Fibroblast of villous mesenchyme (primary cell): ENCODE data around the gene MEX3A. TPM values are rescaled to one million over a fixed set of nuclear protein-coding genes. Genes with fewer than 3 reads are reported as not detected.
A peak's percentile ranks its signal among the peaks of the same experiment; 100 is the strongest.

Experiments
- DNase-seq: peaks from one replicate; pipeline ENCODE4 v3.0.0-alpha.2; 2010; ENCODE audit warnings: low read depth
- H3K4me3 ChIP-seq: 2 replicates; pipeline ENCODE4 v1.5.1; 2011; ENCODE audit warnings: low read depth, mild to moderate bottlenecking, low read length
- CTCF ChIP-seq: IDR thresholded peaks from 2 replicates; pipeline ENCODE4 v1.5.1; 2012; ENCODE audit warnings: low read depth, mild to moderate bottlenecking, low read length; ENCODE audit not compliant: insufficient read depth
- total RNA-seq: library from RNA; depleted of rRNA; stranded (reverse); fragments of >200 nt; gene quantifications from 2 replicates; pipeline ENCODE4 v1.2.3, GENCODE V29; 2012

MEX3A gene
- total RNA-seq, 1 donor: 1.7 TPM

GRCh38 chr1:156104065-156104810 is 22.0 kb upstream of the MEX3A start:
- H3K4me3 ChIP-seq: no peak overlapping the region
- peak; percentile 83 for DNase-seq
- TF ChIP-seq CTCF: no peak

GRCh38 chr1:156103521-156103947 is 21.3 kb upstream of the MEX3A start:
- no peak for TF ChIP-seq CTCF
- DNase-seq: peak; percentile 37
- no peak overlapping the region for H3K4me3 ChIP-seq

GRCh38 chr1:156102633-156103511 is 20.6 kb upstream of the MEX3A start:
- H3K4me3 ChIP-seq: no peak overlapping the region
- TF ChIP-seq CTCF: no peak

GRCh38 chr1:156101880-156102279 is 19.6 kb upstream of the MEX3A start:
- DNase-seq: no peak
- no peak overlapping the region for H3K4me3 ChIP-seq
- no peak for TF ChIP-seq CTCF

More at GRCh38 chr1:156102633-156103511, 20.6 kb upstream of the MEX3A start:
- DNase-seq: peak; percentile 50

- no peak for TF ChIP-seq CTCF
- H3K4me3 ChIP-seq: no peak overlapping the region
- no peak for DNase-seq
Measured at GRCh38 chr1:156100205-156100995, 18.1 kb upstream of the MEX3A start.

GRCh38 chr1:156099282-156099681 is 17.0 kb upstream of the MEX3A start:
- TF ChIP-seq CTCF: no peak
- H3K4me3 ChIP-seq: no peak overlapping the region
- DNase-seq: no peak
